ENCODE measurements around the gene CHN2. TPM values are rescaled to one million over a fixed set of nuclear protein-coding genes. Genes with fewer than 3 reads are reported as not detected.

Gene CHN2
- total RNA-seq, 1 experiment from 2014 or later, result 2.1 TPM

DNA sequence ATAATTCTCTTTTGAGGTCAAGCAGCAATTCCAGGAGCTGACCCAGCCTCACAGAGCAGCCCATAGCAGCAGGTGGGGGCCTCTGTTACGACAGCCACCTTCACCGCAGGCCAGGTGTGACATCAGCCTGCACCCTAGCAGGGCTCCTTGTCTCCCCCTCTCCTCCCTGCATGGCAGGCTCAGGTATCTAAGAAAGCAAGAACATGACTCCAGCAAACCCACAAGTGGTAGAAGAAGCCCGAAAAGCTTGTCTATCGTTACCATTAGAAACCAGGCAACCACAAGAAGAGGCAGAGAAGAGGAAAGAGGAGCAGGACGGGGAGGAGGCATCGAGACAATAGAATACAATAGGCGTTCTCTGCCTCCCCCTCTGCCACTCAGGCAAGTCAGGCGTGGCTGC, 265.0 kb downstream of the CHN2 start:
- TF ChIP-seq POLR2A (IDR thresholded peaks at IDR 0.05; ENCODE audit: borderline replicate concordance, extremely low read depth, insufficient read depth, insufficient read length), result no peak
- TF ChIP-seq, protein P1, sequence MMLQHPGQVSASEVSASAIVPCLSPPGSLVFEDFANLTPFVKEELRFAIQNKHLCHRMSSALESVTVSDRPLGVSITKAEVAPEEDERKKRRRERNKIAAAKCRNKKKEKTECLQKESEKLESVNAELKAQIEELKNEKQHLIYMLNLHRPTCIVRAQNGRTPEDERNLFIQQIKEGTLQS (IDR thresholded peaks at IDR 0.05), result no peak
- no peak for TF ChIP-seq CBX3 (IDR thresholded peaks at IDR 0.05; ENCODE audit: low read depth)
- TF ChIP-seq POLR2AphosphoS5 (IDR thresholded peaks at IDR 0.05; ENCODE audit: low read depth, low read length), result no peak
- no peak for TF ChIP-seq ZNF274 (IDR thresholded peaks at IDR 0.05; ENCODE audit: low read depth, low read length)
- no peak for TF ChIP-seq ELF1 (IDR thresholded peaks at IDR 0.05; ENCODE audit: borderline replicate concordance, low read depth)
- TF ChIP-seq SIN3A (IDR thresholded peaks at IDR 0.05; ENCODE audit: low read depth), result no peak
- no peak for TF ChIP-seq EZH2phosphoT487 (IDR thresholded peaks at IDR 0.05; ENCODE audit: borderline replicate concordance)
- TF ChIP-seq, protein P2, sequence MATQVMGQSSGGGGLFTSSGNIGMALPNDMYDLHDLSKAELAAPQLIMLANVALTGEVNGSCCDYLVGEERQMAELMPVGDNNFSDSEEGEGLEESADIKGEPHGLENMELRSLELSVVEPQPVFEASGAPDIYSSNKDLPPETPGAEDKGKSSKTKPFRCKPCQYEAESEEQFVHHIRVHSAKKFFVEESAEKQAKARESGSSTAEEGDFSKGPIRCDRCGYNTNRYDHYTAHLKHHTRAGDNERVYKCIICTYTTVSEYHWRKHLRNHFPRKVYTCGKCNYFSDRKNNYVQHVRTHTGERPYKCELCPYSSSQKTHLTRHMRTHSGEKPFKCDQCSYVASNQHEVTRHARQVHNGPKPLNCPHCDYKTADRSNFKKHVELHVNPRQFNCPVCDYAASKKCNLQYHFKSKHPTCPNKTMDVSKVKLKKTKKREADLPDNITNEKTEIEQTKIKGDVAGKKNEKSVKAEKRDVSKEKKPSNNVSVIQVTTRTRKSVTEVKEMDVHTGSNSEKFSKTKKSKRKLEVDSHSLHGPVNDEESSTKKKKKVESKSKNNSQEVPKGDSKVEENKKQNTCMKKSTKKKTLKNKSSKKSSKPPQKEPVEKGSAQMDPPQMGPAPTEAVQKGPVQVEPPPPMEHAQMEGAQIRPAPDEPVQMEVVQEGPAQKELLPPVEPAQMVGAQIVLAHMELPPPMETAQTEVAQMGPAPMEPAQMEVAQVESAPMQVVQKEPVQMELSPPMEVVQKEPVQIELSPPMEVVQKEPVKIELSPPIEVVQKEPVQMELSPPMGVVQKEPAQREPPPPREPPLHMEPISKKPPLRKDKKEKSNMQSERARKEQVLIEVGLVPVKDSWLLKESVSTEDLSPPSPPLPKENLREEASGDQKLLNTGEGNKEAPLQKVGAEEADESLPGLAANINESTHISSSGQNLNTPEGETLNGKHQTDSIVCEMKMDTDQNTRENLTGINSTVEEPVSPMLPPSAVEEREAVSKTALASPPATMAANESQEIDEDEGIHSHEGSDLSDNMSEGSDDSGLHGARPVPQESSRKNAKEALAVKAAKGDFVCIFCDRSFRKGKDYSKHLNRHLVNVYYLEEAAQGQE (IDR thresholded peaks at IDR 0.05; ENCODE audit: low read depth), result no peak
- TF ChIP-seq SRF (IDR thresholded peaks at IDR 0.05; ENCODE audit: low read depth), result no peak
- no peak for TF ChIP-seq JUND (IDR thresholded peaks at IDR 0.05)
- no peak for TF ChIP-seq CEBPB (IDR thresholded peaks at IDR 0.05; ENCODE audit: low read depth)
- no peak for TF ChIP-seq ZFX (IDR thresholded peaks at IDR 0.05)
- TF ChIP-seq TCF7L2 (IDR thresholded peaks at IDR 0.05; ENCODE audit: borderline replicate concordance, extremely low read depth, insufficient read depth, insufficient read length), result no peak
- H3K79me2 ChIP-seq (ENCODE audit: insufficient read depth, low read length), result no peaks in the 10 kb centered on the region

More for the DNA sequence above, 265.0 kb downstream of the CHN2 start:
- H3K27me3 ChIP-seq (ENCODE audit: insufficient read depth, low read length), result no peaks in the 10 kb centered on the region
- H4K20me1 ChIP-seq (ENCODE audit: insufficient read depth), result no peaks in the 10 kb centered on the region
- no peaks in the 10 kb centered on the region for H3K36me3 ChIP-seq (ENCODE audit: control insufficient read depth in 1 of 2, insufficient read depth in 2 of 2, low read length in 2 of 2)
- ChIA-PET POLR2A (no interaction called here), CTCF (no interaction called here), RAD21 (ENCODE audit: low non-redundant PET in 1 of 2, low total read pairs in 2 of 2, uncharacterized antibody in 2 of 2, unreplicated experiment in 2 of 2) (no interaction called here)
- no peak for DNase-seq (ENCODE audit: low read depth, low spot score)
- no peaks in the 10 kb centered on the region for H3K9me3 ChIP-seq (ENCODE audit: control insufficient read depth in 1 of 2, insufficient read depth in 1 of 2, low read depth in 1 of 2, low read length in 2 of 2)
- no peak overlapping the region for H2AFZ ChIP-seq (ENCODE audit: low read depth, low read length, poor library complexity, severe bottlenecking)
- H3K9me2 ChIP-seq (ENCODE audit: insufficient read depth), result no peaks in the 10 kb centered on the region
- no peak overlapping the region for H3K4me3 ChIP-seq (replicated peaks in 1 of 2; ENCODE audit: low read depth in 1 of 2, low read length in 2 of 2)
- no peak overlapping the region for H3K27ac ChIP-seq (ENCODE audit: low read depth, low read length)
- H3K9ac ChIP-seq (ENCODE audit: low read length), result no peak overlapping the region
- H3K4me2 ChIP-seq (ENCODE audit: low read length), result no peak overlapping the region
- intact Hi-C loops (cut with micrococcal nuclease), result no loop called here
- no peak for ATAC-seq
- BruUV-seq (replicated peaks), result no TSS peak
- H3K4me1 ChIP-seq (ENCODE audit: control insufficient read depth in 1 of 2, insufficient read depth in 2 of 2, low read length in 2 of 2), result peaks cover 4 to 10% of the 10 kb centered on the region in 2 experiments; a peak in 2 of 4 replicates

Data from HCT116 (cell line).